Coronary artery (tissue), 2 donors: Measurements from ENCODE around the gene MYBPH.

ENCODE experiments used
- DNase-seq: peaks from one replicate; pipeline ENCODE4 v3.0.0-alpha.2; 2017; ENCODE audit warnings: low spot score
- H3K27ac ChIP-seq, 2 donors: fragments of 200-600 bp; sonication (generic); one replicate each; pipeline ENCODE4 v1.5.1; 2016 to 2019
- H3K4me3 ChIP-seq: fragments of 200-600 bp; sonication (generic); 2 replicates; pipeline ENCODE4 v1.5.1; 2016; ENCODE audit warnings: mild to moderate bottlenecking, moderate library complexity
- TF ChIP-seq, protein P1 (sequence below): fragments of 200-600 bp; sonication (generic); IDR thresholded peaks from one replicate; pipeline ENCODE4 v1.5.1; 2019; ENCODE audit warnings: antibody characterized with exemption

MYBPH gene

GRCh38 chr1:203171341-203172183 lies 4.1 kb downstream of the MYBPH start:
- no peak for DNase-seq
- H3K4me3 ChIP-seq: no peak overlapping the region
- TF ChIP-seq, protein P1, sequence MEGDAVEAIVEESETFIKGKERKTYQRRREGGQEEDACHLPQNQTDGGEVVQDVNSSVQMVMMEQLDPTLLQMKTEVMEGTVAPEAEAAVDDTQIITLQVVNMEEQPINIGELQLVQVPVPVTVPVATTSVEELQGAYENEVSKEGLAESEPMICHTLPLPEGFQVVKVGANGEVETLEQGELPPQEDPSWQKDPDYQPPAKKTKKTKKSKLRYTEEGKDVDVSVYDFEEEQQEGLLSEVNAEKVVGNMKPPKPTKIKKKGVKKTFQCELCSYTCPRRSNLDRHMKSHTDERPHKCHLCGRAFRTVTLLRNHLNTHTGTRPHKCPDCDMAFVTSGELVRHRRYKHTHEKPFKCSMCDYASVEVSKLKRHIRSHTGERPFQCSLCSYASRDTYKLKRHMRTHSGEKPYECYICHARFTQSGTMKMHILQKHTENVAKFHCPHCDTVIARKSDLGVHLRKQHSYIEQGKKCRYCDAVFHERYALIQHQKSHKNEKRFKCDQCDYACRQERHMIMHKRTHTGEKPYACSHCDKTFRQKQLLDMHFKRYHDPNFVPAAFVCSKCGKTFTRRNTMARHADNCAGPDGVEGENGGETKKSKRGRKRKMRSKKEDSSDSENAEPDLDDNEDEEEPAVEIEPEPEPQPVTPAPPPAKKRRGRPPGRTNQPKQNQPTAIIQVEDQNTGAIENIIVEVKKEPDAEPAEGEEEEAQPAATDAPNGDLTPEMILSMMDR: no peak
- H3K27ac ChIP-seq: no peak overlapping the region

GRCh38 chr1:203170625-203171330 lies 4.8 kb downstream of the MYBPH start:
- no peak for DNase-seq
- Histone ChIP-seq H3K27ac (no peak overlapping the region), H3K4me3 (no peak overlapping the region)
- TF ChIP-seq, protein P1: no peak

- H3K4me3 ChIP-seq: no peak overlapping the region
- DNase-seq: no peak
- TF ChIP-seq, protein P1: no peak
- no peak overlapping the region for H3K27ac ChIP-seq
Observed at GRCh38 chr1:203169770-203170520, 5.7 kb downstream of the MYBPH start.

DNA sequence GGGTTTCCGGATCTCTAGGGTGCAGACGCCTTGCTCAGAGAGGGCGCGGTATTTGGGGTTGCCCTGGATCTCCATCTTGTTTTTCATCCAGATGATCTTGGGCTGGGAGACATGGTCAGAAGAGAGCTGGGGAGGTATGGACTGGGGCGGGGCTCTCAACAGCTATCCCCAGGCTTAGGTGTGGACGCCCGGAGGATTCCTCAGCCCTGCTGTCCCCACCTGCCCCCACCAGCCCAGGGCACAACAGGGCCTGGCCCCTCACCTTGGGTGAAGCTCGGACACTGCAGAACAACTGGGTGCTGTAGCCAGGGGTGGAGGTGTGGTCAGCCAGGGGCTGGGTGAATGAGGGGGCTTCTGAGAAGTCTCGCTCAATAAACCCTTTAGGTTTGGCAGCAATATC lies 6.6 kb downstream of the MYBPH start:
- DNase-seq: no peak
- no peak overlapping the region for H3K27ac ChIP-seq
- TF ChIP-seq, protein P1: no peak
- H3K4me3 ChIP-seq: no peak overlapping the region

GRCh38 chr1:203168256-203168786 lies 7.3 kb downstream of the MYBPH start:
- H3K4me3 ChIP-seq: no peak overlapping the region
- DNase-seq: no peak
- TF ChIP-seq, protein P1: no peak
- H3K27ac ChIP-seq: no peak overlapping the region

DNA sequence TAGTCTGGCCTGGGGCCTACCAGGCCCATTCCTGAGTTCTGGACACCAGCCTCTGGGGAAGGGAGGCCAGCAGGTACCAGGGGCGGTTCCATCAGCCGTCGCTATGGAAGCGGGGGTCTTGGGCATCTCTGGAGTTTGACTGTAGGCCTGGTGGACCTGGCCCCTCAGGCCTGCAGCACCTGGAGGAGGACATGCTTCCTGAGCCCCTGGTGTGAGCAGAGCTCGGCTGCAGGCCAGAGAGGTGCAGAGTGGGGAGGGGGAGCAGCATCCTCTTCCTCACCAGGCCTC lies 7.8 kb downstream of the MYBPH start:
- H3K4me3 ChIP-seq: no peak overlapping the region
- no peak for DNase-seq
- H3K27ac ChIP-seq: no peak overlapping the region
- TF ChIP-seq, protein P1: no peak
